ENCODE data around the gene NBDY. TPM values are rescaled to one million over a fixed set of nuclear protein-coding genes. Genes with fewer than 3 reads are reported as not detected.

NBDY gene
- total and polyA plus RNA-seq, 2 donors (not counting 3 experiments of a cell fraction or from before 2014, with no cell fraction given) = 33.0 to 57.3 TPM

DNA sequence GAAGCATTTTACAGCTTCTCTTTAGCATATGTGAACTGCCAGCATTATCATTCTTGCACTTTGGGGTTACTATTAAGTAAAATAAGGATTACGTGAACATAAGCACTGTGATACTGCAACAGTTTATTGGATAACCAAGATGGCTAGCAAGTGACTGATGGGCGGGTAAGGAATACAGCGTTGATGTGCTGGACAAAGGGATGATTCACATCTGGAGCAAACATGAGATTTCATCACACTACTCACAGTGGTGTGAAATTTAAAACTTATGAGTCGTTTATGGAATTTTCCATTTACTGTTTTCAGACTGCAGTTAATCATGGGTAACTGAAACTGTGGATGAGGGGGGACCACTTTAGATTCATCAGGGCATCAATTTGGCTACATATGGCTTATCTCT, 16.0 kb downstream of the NBDY start:
- Histone ChIP-seq H3K4me1 (ENCODE audit: control insufficient read depth, extremely low read depth, insufficient read depth, low read length) (no peaks in the 10 kb centered on the region), H3K4me3 (replicated peaks in 1 of 3; ENCODE audit: insufficient read depth in 1 of 3, low read depth in 1 of 3, low read length in 3 of 3) (no peak overlapping the region), H2AFZ (ENCODE audit: low read depth, low read length) (no peak overlapping the region), H3K27me3 (ENCODE audit: control insufficient read depth in 2 of 2, insufficient read depth in 2 of 2, low read length in 2 of 2) (no peaks in the 10 kb centered on the region), H3K9me1 (replicated peaks; ENCODE audit: control insufficient read depth, extremely low read depth, insufficient read depth, low read length) (no peaks in the 10 kb centered on the region), H3K36me3 (ENCODE audit: control insufficient read depth in 2 of 2, extremely low read depth in 1 of 2, insufficient read depth in 2 of 2, low read length in 2 of 2) (peaks cover 0 to 2% of the 10 kb centered on the region in 2 experiments), H4K20me1 (replicated peaks; ENCODE audit: control insufficient read depth, extremely low read depth, insufficient read depth, low read length) (no peaks in the 10 kb centered on the region), H3K27ac (ENCODE audit: insufficient read depth, low read depth, low read length) (no peak overlapping the region), H3K79me2 (ENCODE audit: control insufficient read depth, insufficient read depth, low read length) (peaks cover 28% of the 10 kb centered on the region), H3K4me2 (ENCODE audit: insufficient read depth, low read length) (no peak overlapping the region), H3K9me3 (replicated peaks; ENCODE audit: control insufficient read depth, insufficient read depth, low read length) (no peaks in the 10 kb centered on the region), H3K9ac (replicated peaks; ENCODE audit: extremely low read depth, insufficient read depth, low read length) (no peak overlapping the region)
- no peak for FAIRE-seq
- ChIA-PET CTCF (no interaction called here), POLR2A (no interaction called here)
- peak; percentile 7 for DNase-seq (ENCODE audit: low read depth, low spot score)
- dilution Hi-C loops (cut with MboI; ENCODE audit: extremely low pct_ligation_motif_present, low sequenced_read_pairs) = no loop called here
- BruUV-seq (replicated peaks) = no TSS peak
- intact Hi-C loops (cut with micrococcal nuclease) = no loop called here
- TF ChIP-seq CTCF (IDR thresholded peaks at IDR 0.05; ENCODE audit: extremely low read depth in 1 of 2, insufficient read depth in 1 of 2, low read depth in 1 of 2, low read length in 2 of 2) (no peak), POLR2AphosphoS5 (IDR thresholded peaks at IDR 0.05; ENCODE audit: insufficient read depth, low read depth, low read length) (no peak), POLR2A (IDR thresholded peaks at IDR 0.05; ENCODE audit: low read depth, low read length) (no peak), GATA2 (IDR thresholded peaks at IDR 0.05; ENCODE audit: insufficient read depth, insufficient read length, low read depth, low read length) (no peak), JUN (IDR thresholded peaks at IDR 0.05; ENCODE audit: borderline replicate concordance, insufficient read depth, insufficient read length, low read depth) (no peak), EZH2 (IDR thresholded peaks at IDR 0.05; ENCODE audit: borderline replicate concordance, low read depth, low read length, severe bottlenecking) (no peak), FOS (IDR thresholded peaks at IDR 0.05; ENCODE audit: borderline replicate concordance, insufficient read depth, low read length) (no peak), MYC (IDR thresholded peaks at IDR 0.05; ENCODE audit: low read depth, low read length) (no peak), MAX (IDR thresholded peaks at IDR 0.05; ENCODE audit: insufficient read depth, insufficient read length) (no peak)
